NCI-H226 (cell line): ENCODE results near the gene ZP4.
"Not testable (repeated sequence)": the region's sequence is repeated elsewhere in the genome, so short reads cannot be mapped to it uniquely, and the experiment has no call there.

ENCODE experiments used
- DNase-seq: peaks from one replicate; pipeline ENCODE4 v3.0.0-alpha.2; 2015

Gene ZP4

GRCh38 chr1:237875291-237875690 lies 15.4 kb downstream of the ZP4 start:
- DNase-seq = no peak

- DNase-seq = peak; percentile 23
These were observed 17.1 kb downstream of the ZP4 start for GRCh38 chr1:237873487-237874211.

DNA sequence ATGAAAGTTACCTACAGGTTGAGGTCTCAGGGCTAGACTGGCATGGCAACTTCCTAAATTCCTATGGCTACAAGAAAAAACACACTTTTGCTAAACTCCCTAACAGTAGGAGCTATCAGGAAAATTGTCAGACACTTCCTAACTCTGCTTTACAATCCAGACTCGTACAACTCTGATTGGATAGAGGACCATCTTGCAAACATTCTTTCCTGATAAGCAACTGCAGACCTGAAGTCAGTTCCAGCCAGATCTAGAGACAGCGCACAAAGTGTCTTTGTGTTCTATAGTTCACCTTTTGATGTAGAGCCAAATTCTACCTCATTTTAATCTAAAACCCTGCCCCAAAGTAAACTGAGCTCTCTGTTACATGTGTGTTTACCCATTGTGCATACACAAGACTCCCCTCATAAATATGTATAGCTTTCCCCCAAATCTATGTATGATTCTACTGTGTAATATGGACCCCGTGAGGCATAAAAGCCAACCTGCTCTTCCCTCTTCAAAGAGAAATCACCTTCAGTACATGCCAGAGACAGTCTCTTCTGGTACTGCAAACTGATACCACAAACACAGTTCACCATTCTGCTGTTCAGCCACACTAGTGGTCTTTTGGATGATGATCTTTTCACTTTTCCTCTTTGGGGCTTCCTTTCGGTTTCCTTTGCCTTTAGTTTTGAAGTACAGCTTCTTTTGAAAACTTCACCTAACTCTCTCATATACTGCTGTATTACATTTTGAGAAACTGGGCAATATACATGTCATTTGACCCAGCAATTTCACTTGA lies 21.7 kb downstream of the ZP4 start:
- DNase-seq = no peak

DNA sequence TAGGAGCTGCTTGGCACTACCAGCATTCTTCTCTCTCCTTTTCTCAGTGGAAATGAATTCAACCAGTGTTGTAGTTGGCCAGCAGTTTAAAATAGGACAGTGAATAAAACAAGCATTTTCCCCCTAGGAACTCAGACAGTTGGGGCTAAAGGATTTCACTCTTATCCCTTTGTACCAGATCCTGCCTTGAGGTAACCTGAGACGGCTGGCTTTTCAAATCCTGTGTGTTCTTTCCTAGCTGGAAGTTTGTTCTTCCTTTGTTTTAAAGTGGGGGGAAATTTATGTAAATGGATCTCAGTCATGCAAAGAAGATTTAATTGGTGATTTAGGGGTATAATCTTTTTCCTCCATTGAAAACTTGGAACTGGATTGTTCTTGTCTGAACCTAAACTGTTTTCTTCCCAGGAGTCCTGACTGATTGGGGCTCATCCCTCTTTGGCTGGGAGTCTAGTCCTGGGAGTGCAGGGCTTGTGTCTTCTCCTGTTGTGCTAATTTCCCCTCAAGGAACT lies 23.3 kb downstream of the ZP4 start:
- no peak for DNase-seq

- no peak for DNase-seq
These were observed 26.1 kb downstream of the ZP4 start for GRCh38 chr1:237864338-237865244.

DNA sequence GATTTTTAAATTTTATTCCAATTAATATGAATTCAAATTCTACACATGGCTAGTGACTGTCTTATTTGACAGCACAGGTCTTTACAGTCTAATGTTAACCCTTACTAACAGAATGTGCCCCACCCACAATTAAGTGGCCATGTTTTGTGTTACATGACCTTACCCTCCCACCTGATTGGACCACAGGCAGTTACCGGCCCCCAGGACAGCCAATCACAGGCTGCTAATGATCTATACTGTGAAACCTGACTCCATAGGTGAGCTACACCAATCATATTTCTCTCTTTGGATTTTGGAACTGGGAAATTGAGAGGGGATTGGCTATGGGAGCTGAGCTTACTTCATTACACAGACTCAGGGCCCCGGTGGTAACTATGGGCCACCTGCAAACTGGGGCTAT lies 27.5 kb downstream of the ZP4 start:
- DNase-seq = no peak

DNA sequence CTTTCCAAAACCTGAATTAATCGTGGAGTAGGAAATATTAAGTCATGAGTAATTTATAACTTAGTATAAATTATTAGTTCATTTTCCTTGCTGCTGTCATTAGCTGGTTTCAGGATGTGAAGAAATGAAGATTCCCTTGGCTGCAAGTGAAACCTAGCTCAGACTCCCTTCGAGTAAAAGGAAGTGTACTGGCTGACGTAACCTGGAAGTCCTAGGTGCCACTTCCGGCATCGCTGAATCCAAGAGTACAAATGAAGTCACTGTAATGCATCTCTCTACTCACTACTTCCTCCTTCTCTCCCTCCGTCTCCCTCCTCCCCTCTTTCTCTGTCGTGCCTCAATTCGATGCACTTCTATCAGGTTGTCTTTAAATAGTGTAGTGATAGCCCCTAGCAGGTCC lies 28.8 kb downstream of the ZP4 start:
- no peak for DNase-seq

DNA sequence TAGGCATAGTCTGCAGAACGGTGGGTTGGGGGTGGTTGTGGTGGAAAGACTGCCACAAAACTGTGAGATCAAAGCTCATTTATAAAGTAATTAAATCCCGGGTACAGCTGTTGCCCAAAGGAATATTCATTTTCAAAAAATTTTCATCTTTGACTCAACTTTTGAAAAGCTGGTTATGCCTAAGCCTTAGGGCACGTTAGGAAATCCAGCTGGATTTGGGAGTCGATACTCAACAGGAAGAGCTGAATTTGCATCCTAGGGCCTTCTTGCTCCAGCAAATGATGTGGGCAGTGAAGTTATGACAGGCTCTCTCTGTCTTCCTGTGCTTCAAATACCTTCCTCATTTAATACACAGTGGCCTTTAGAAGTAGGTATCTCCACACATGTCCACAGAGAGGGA lies 31.7 kb downstream of the ZP4 start:
- DNase-seq = no peak

DNA sequence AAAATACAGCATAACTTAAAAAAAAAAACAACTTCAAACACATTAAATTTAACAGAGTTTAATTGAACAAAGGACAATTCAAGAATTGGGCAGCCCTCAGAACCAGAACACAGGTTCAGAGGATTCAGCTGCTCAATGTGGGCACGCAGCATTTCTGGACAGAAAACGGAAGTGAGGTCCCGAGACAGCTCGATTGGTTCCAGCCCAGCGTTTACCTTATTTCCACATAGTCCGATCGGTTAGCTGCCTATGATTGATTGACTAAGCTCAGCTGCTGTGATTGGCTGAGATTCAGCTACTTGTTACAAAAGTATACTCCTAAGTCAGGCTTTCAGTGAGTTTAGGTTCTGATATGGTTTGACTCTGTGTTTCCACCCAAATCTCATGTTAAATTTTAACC lies 33.3 kb downstream of the ZP4 start:
- DNase-seq = no peak

DNA sequence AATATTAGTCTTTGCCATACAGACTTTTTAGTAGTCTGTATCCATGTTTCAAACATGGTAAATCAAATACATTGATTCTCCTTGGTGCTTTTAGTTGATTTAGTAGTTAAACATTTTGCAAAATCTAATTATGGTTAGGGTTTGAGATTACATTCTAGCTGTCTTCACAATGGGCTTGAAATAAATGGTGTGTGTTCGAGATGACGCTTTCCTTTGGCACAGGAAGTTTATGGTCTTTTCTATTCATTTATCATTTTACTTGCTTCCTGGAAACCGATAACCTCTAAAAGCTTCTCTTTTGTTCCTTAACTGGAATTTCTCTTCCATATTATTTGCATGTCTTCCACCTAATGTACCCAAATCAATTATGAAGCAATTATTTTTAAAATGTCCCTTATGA lies 38.4 kb downstream of the ZP4 start:
- no peak for DNase-seq

DNA sequence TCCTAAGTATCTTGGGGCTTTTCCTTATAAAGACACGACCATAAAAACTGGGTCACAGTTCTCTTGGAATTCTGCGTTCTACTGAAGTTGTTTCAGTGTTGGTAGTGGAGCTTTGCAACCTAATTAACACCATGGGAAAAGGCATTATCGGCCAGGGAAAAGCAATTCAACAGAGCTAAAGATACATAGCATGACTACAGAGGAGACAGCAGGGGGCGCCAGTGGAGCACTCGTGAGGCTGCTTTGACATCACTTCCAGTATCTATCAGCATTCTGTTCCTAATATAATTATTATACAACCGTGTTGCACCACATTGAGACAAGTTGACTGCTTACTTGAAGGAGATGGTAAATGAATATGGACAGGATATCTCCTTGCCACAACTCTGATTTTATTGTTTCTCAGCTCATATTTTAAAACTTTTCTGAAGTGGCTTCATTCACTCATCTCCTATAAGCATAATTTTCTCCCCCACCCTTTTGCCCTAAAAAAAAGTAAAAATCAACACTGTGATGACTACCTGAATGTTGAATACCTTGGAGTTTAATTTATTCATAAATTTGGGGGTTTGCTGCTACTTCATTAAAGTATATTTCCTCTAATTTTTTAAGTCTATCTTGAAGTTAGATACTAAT lies 39.4 kb downstream of the ZP4 start:
- DNase-seq = no peak

GRCh38 chr1:237843516-237843915 lies 47.2 kb downstream of the ZP4 start:
- DNase-seq = not testable (repeated sequence)

DNA sequence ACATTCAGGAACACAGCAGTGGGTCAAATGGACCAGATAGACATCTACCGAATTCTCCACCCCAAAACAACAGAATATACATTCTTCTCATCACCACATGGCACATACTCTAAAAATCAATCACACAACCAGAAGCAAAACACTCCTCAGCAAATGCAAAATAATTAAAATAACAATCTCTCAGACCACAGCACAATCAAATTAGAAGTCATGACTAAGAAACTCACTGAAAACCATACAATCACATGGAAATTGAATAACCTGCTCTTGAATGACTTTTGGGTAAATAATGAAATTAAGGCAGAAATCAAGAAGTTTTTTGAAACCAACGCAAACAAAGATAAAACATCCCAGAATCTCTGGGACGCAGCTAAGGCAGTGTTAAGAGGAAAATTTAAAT lies 49.2 kb downstream of the ZP4 start:
- DNase-seq = no peak

DNA sequence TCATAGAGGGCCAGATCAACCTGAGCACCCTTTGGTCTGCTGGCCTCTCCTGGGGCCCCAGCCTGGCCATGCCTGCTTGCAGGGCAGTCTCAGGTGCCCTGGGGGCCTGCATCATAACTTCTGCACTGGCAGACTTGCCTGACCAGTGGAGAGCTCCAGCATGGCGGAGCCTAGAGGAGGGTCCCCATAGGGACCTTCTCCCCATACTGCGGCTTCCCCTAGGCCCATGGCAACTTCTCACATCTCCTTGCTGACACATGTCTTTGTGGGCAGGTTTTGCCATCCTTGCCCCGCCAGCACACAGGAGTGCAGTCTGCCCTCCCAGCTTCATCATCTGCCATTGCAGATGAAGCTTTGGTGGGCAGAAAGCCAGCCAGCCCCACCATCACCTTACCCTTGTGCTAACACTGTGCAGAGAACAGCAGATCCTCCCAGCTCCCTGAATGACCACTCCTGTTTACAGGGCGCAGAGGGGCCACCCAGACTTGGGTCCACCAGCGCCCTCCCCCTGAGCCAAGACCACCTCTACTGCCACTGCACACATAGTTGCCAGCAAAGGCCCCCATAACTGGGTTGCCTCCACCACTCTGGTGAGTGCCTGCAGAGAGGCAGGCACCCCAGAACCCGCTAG lies 51.7 kb downstream of the ZP4 start:
- no peak for DNase-seq

DNA sequence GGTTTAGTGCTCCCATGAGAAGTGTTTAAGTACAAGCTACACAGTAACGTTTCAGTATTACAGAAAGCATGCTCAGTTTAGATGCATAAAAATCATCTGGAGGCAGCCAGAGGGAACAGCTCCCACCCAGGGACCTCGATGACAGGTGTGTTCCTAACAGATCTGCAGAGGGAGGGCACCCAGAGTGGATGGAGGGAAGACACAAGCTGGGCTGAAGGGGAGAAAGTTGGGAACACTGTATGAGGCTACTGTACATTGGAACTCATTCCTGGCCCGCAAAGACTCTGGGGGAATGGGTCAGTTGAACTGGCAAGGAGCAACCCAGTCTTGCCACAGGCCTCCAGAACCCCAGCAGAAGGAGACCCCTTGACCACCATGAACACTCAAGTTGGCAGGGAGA lies 52.4 kb downstream of the ZP4 start:
- DNase-seq = no peak

GRCh38 chr1:237834461-237834860 lies 56.3 kb downstream of the ZP4 start:
- no peak for DNase-seq

DNA sequence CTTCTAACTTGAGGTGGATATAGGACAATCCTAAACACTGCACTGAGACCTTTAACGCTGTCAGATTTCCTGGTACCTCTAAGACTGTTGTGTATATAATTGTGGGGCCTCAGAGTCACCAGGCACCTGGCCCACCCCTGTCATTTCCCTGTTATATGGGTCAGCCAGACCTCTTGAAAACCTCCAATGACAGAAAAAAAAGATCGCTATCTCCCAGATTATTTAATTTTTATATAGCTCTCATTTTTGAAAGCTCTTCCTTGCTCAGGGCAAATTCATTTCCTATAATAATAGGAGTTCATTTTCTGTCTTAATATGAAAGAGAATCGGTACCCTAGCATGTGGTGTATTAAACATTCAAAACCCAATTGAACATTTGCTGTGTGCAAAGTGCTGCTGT lies 56.7 kb downstream of the ZP4 start:
- DNase-seq = no peak

DNA sequence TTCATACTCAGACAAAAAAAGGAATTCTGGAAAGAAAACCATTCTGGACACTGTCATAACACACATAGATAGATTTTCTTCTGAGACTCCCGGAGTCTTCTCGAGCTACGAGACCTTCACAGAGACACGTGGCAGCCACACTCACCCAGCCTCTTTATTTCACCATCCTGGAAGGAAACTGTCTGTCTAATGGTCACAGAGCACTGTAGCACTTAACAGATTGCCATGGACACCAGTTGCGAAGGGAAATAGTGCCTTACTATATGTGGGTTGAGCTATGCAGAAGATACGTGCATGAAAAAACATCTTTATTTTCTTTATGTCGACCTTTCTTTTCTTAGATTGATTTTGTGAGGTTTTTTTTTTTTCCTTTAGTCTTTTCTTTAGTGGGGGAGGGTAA lies 57.9 kb downstream of the ZP4 start:
- DNase-seq = no peak
